Mucosa of descending colon (tissue), 3 donors: ENCODE results near the gene DPYSL4. TPM values are rescaled to one million over a fixed set of nuclear protein-coding genes. Genes with fewer than 3 reads are reported as not detected.

Source experiments
- ATAC-seq: fragments of 200-7000 bp; cut with Tn5 transposase; one replicate; pipeline ENCODE4 v1.9.1; 2020; ENCODE audit warnings: mild to moderate bottlenecking, moderate library complexity
- DNase-seq, 3 donors: peaks; one replicate each; pipeline ENCODE4 v3.0.0-alpha.2; 2020
- H3K36me3 ChIP-seq: fragments of 200-600 bp; one replicate; pipeline ENCODE4 v1.8.0; 2021; ENCODE audit warnings: low read depth, mild to moderate bottlenecking
- H3K4me1 ChIP-seq: fragments of 200-600 bp; one replicate; pipeline ENCODE4 v1.8.0; 2021; ENCODE audit warnings: low read depth, mild to moderate bottlenecking
- H3K4me3 ChIP-seq: fragments of 200-600 bp; one replicate; pipeline ENCODE4 v1.8.0; 2021; ENCODE audit warnings: mild to moderate bottlenecking
- H3K9me3 ChIP-seq: fragments of 200-600 bp; one replicate; pipeline ENCODE4 v1.8.0; 2021; ENCODE audit warnings: mild to moderate bottlenecking
- CTCF ChIP-seq: fragments of 200-600 bp; IDR thresholded peaks from one replicate; pipeline ENCODE4 v1.8.0; 2022; ENCODE audit warnings: antibody characterized with exemption, mild to moderate bottlenecking
- intact Hi-C, 2 donors: fragments of 100-400 bp; cut with DNase I in 1 of 2; cut with micrococcal nuclease in 1 of 2; formaldehyde crosslinking; loops; one replicate each; pipeline versions ENCODE4 v1.11.0 to v1.11.1; 2022; cut with DNase I, micrococcal nuclease
- total RNA-seq, 3 donors: library from RNA; stranded (reverse); fragmentation: NEBNext Ultra II Directional in 2 of 3; extraction: Animal tissue kit (Norgen Biotek cat#: 25700) in 2 of 3; gene quantifications; one replicate each; pipeline versions ENCODE4 v1.2.1 to v1.2.4, GENCODE V29; 2021 to 2023
- donor health status: DM: no; HTN: no; CAD: no; lungs with moderate emphysema.
- donor health status: DM: no; HTN: no; CAD: no.
- donor health status: DM: no; HTN: yes; CAD: no.

Gene DPYSL4
- total RNA-seq, 3 donors from 2014 or later: 0.46 to 1.3 (median 0.55) TPM

DNA sequence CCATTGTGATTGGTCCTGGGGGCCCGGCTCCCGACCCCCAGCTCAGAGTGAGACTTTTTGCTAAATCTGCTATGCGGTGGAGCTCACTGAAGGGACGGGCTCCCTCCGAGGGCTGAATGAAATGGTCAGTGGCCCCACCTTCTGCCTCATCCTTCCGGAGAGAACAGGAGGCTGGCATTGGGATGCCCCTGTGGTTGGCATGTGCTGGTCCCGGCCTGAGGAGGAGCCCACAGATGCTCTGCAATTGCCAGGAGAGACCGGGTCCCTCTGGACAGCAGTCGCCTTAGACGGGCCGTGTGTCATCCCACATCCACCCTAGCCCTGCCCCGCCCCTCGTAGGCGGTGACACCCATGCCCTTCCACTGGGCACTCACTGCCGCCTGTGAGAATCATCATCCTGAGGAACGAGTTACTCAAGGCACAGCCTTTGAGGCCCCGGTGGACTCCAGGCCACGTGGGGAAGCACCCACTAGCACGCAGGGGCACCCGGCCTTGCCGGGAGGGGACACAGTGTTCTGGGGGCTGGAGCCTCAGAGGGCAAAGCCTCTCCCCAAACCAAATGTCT, 21.2 kb upstream of the DPYSL4 start:
- intact Hi-C loops: no loop called here
- Histone ChIP-seq H3K4me3 (no peak overlapping the region), H3K9me3 (no peaks in the 10 kb centered on the region), H3K36me3 (no peaks in the 10 kb centered on the region), H3K4me1 (peaks cover 8% of the 10 kb centered on the region)
- DNase-seq (peak in 1 of 3 donors; percentile 36), ATAC-seq (no peak)
- no peak for TF ChIP-seq CTCF

DNA sequence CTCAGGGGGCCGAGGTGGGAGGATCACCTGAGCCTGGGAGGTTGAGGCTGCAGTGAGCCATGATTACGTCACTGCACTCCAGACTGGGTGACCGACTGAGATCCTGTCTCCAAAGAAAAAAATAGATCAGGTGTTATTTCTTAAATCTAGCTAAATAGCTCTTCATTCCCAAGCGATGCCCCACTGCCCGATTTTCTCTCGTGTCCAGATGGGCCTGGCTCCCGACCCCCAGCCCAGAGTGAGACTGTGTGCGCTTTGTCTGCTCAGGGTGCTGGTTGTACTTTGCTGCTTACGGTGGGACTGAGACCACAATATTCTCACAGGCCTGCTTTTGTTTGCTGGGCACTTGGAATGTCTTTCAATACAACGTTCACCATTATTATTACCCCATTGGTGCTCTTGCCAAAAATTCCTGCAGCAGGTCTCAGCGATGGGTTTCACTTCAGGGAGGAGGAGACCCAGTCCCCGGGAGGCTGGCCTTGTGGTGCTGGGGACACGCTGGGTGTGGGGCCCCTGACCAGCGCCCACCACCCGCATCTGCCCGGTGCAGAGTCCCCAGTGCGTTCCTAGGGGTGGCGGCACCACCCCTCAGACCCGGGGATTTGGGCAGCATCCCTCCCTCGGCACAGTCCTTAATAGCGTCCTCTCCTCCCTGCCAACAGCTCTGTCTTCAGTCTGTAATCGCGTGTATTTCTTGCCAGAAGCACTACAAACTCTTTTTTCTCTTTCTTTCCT, 20.4 kb upstream of the DPYSL4 start:
- H3K4me1 ChIP-seq: peaks cover 8% of the 10 kb centered on the region
- intact Hi-C loops: no loop called here
- no peaks in the 10 kb centered on the region for H3K36me3 ChIP-seq
- DNase-seq (no peak), ATAC-seq (no peak)
- H3K4me3 ChIP-seq: no peak overlapping the region
- TF ChIP-seq CTCF: no peak
- no peaks in the 10 kb centered on the region for H3K9me3 ChIP-seq

- Histone ChIP-seq H3K4me1 (peaks cover 6% of the 10 kb centered on the region), H3K4me3 (no peak overlapping the region), H3K36me3 (no peaks in the 10 kb centered on the region), H3K9me3 (no peaks in the 10 kb centered on the region)
- DNase-seq: no peak
- no peak for TF ChIP-seq CTCF
- intact Hi-C loops: no loop called here
- no peak for ATAC-seq
Measured at GRCh38 chr10:132167041-132167674, 19.6 kb upstream of the DPYSL4 start.

DNA sequence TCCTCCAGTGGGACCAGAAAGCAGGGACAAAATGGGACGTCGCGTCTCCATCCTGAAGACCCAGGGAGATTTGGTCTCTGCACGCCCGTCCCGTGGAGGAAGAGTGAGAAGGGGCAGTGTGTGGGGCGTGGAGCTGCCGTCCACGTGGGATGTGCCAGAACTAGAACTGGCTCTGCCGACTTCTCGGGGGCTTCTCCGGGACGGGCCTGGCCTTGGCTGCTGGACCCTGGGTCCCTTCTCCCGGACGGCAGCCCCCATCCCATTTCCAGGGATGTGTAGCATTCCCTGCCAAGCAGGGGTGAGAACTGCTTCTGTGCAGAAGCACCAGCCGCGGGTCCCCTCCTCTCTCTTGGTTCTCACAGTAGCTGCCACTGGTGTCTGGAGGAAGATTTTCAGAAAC, 18.8 kb upstream of the DPYSL4 start:
- DNase-seq: peak in 1 of 3 donors; percentile 31
- no peaks in the 10 kb centered on the region for H3K36me3 ChIP-seq
- peaks cover under 1% of the 10 kb centered on the region for H3K4me1 ChIP-seq
- H3K9me3 ChIP-seq: no peaks in the 10 kb centered on the region
- no peak for TF ChIP-seq CTCF
- H3K4me3 ChIP-seq: no peak overlapping the region
- no peak for ATAC-seq
- intact Hi-C loops: no loop called here

DNA sequence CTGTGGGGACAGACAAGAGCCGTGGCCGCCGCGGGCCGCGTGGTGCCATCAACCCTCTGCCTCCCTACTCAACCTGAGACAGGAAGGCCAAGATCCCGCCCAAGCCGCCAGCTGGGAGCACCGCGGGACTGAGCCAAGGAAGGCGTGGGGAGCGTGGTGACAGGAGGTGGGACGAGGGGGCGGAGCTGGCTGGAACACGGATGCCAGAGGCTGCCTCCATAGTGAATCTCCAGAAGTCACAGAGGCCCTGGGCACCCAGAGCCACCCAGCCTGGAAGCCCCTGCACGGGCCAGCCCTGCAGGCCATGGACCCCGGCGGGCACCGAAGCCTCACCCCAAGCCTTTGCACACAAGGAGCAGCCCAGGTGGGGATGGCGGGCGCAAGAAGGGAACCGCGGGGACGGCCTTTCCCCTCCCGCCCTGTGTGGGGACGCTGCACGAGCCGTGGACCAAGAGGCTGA, 18.1 kb upstream of the DPYSL4 start:
- Histone ChIP-seq H3K4me3 (no peak overlapping the region), H3K9me3 (no peaks in the 10 kb centered on the region), H3K4me1 (no peaks in the 10 kb centered on the region), H3K36me3 (no peaks in the 10 kb centered on the region)
- no peak for ATAC-seq
- no peak for TF ChIP-seq CTCF
- intact Hi-C loops: no loop called here
- peak in 1 of 3 donors; percentile 33 for DNase-seq
